Stimulated activated CD4-positive, alpha-beta T cell treated with anti-CD3 and anti-CD28 coated beads, TNF-alpha, amount 100 ng/mL, for 48 hours (primary cell): ENCODE measurements around the gene TLNRD1.

Experiments used
- DNase-seq, 3 donors: peaks; one replicate each; pipeline ENCODE4 v3.0.0-alpha.2; 2020; ENCODE audit warnings: low read depth in 3 of 3

TLNRD1 gene

DNA sequence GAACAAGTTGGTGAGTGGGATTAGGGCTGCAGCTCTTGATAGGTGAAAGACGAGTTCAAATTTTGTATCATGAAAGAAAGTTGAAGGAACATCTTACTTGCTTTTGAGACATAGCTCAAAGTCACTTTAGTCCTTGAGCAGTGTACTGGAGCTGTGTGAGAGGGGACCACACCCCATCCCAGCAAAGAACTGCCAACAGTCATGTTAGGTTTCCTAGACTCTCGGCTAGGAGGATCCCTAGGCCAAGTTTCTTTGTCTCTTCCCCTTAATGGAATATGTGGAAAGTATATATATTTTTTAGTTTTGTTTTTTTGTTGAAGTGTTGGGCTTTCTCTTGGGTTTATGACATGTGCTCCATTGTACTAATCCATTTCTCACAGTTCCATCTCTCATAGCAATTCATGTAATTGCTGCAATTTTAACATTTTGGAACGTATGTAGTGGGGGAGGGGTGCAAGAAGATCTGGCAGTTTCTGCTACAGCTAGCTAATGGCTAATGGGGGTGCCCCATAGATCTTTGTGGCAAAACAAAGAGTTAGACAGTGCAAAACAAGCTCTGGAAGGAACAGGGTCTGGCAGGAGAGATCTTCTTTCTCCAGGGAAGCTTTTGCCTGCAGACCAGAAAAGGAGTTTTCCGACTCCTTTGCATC, 25.1 kb downstream of the TLNRD1 start:
- DNase-seq: no peak

DNA sequence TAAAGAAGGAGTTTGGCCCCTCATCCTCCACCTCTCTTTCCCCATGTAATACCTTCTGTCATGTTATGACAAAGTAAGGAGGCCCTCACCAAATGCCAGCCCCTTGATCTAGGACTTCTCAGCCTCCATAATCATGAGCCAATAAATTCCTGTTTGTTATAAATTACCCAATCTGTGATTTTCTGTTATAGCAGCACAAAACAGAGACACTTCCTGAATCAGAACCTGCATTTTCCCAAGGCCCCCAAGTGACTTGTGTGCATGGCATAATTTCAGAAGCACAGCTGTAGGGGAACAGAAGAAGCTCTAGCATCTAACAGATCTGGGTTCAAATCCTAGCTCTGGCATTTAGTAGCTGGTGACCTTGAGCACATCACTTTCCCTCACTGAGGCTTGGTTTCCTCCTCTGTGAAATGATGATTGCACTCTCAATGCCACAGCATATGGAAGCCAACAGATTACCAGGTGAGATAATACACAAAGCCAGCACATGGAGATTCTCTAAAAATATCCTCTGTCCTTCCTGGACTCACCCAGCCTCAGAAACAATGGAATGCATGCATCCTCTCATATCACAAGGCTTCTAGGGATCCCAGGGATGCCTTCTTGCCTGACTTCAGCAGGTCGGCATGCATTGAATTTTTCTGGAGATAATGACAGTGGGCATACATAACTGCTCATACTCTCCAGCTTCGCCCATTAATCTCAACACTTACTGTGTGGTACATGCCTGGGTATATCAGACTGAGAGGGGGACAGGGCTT, 26.3 kb downstream of the TLNRD1 start:
- DNase-seq: no peak

DNA sequence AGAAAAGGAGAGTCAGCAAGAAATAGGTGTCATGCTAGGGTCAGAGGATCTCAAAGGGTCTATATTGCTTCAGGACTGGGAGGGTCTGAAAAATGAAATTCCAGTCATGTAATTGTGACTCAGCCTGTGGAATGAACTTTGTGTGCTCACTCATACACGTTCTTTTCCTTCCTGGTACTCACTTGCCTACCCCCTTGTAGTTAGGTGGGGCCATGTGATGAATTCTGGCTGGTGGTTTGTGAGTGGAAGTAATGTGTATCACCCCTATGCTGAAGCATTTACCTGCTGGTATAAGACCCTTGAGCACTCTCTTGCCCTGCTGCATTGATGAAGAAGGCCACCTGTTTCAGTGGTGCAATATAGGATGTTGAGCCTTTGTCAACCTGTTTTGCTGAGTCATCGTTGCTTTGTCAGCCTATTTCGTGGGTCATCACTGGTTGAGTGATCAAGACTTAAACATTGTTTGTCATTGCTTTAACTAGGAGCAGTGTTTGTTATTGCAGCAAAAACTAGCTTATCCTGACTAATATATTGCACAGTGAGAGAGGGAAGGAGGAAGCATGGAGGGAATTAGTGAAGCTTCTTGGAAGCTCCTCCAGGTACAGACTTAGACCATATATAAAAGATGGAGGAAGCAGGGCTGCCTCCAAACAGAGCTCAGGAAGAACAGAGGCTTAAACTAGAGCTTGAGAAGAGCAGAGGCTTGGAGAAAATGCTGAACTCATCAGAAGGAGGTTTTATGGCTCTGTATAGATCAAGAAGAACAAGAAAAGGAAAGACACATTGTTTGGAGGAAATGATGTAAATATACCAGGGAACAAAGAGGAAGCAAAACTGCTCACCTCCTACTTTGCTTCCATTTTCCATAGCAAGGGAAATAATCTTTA, 28.9 kb downstream of the TLNRD1 start:
- no peak for DNase-seq

DNA sequence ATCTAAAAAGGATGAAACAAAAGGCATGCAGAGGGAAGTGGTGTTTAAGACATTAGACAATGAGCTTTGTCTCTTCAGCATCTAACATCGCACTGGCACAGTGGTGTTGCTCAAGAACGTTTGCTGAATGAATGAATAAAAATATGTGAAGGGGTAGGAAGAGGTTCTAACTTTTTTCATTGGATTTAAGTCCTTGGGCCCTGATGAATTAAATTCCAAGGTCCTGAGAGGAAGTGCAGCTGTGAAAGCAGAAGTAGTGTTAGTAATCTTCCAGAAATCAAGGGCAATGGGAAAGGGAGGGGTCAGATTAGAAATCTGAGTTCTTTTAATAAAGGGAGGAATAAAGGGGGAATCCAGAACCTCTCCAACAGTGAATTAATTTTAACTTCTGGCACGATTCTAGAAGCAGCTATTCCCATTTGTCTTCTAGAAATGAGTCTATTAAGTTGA, 29.6 kb downstream of the TLNRD1 start:
- DNase-seq: no peak

DNA sequence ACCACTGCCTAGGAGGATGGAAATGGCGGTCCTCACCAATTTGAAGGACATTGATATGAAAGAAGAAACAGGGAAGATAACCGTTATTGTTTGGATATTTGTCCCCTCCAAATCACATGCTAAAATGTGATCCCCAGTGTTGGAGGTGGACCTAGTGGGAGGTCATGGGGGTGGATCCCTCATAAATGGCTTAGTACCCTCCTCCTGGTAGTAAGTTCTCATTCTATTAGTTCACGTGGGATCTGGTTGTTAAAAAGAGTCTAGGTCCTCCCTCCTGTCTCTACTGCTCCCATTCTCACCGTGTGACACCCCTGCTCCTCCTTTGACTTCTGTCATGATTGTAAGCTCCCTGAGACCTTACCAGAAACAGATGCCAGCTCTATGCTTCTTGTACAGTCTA, 30.5 kb downstream of the TLNRD1 start:
- DNase-seq: no peak

DNA sequence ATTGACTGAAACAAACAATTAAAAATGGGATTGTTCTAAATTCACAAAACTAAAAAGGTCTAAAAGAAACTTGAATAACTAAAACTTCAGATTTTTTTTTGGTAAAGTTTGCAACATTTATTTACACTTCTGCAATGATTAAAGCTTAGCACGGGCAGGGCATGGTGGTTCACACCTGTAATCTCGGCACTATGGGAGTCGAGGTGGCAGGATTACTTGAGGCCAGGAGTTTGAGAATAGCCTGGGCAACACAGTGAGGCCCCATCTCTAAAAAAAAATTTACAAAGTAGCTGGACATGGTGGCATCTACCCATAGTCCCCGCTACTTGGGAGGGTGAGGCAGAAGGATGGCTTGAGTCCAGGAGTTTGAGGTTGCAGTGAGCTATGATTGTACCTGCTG, 31.6 kb downstream of the TLNRD1 start:
- no peak for DNase-seq

DNA sequence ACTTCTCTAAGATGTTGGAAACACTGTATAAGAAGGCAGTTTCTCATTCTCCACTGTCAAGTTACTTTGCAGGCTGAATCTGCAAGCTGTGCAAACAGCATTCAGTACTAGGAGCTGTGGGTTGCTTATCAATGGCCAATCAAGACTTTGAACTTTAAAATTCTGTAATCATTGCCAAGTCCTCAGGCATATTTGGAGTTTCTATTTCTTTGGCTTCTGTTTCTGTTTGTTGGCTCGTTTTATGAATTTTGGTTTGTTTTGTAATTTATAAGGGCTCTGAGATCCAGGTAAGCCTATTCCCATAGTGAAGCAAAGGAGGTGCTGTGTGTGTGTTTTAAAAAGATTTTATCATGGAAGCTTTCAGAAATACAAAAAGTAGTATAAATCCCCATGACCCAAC, 32.1 kb downstream of the TLNRD1 start:
- DNase-seq: no peak

DNA sequence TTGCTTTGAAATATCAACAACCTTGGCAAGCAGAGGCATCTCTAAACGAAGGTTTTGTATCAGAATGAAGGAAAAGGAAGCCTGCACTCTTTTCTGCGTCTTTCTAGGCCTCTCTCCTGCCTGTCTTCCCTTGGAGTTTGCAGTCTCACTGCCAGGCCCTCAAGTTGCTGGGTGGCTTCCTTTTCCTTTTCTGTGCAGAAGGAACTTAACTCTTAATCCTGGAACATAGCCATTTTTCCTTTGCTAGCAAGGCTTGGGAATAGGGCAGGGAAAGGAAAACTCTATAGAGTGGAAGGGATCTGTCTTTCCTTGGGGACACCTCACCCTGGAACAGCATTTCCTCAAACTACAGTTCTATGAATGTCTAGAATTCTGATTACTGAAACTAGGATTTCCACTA, 32.8 kb downstream of the TLNRD1 start:
- DNase-seq: no peak

DNA sequence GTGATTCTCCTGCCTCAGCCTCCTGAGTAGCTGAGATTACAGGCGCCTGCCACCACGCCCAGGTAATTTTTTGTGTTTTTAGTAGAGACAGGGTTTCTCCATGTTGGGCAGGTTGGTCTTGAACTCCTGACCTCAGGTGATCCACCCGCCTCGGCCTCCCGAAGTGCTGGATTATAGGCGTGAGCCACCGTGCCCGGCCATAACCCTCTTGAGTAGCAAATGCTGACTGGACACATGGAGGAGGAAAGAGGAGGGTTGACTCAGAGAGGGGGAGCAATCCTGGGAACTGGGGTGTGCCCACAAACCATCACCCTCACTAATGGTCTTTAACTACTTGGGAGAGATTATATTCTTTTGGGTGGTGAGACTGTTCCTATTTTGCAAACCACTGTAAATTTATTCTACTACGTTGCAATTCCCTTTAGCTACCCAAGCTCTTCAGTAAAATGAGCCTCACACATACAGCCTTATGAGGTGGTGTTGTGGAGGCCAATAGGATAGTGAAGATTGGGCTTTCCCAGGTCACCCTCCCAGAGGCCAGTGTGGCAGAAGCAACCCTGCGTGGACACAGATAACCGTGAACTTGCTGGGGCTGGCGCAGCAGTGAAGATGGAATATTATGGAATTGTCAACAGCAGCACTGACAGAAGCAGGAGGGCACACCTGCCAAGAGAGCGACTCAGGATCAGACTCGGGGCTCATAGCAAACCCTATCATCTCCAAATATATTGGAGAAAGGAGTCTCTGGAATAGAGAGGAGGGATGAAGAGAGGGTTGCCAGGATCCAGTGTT, 37.4 kb downstream of the TLNRD1 start:
- DNase-seq: no peak

DNA sequence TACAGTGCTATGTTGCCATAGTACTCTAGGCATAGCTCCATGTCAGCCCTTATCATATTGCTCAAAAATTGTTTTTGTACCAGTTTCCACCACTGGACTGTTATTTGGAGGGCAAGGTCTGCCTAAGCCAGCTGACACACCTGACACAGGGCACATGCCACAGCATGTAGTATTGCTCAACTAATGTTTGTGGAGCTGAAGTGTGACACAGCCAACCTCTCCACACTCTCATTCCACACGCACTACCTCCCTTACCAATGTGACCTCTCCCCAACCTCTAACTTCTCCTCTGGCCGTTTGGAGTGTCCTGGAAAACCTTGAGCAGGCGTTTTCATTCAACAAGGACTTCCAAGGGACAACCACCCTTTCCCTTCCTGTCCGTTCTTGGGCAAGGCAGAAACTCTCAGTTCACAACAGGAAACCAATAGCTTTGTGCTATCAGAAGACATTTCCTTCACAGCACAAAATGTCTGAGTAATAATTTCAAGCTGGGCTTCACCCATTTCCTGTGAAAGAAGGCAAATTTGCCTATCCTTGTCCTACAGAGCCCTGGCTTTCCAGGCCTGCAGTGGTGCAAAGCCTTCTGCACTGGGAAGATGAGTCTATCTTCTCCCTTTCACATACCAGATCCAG, 38.4 kb downstream of the TLNRD1 start:
- DNase-seq: no peak

DNA sequence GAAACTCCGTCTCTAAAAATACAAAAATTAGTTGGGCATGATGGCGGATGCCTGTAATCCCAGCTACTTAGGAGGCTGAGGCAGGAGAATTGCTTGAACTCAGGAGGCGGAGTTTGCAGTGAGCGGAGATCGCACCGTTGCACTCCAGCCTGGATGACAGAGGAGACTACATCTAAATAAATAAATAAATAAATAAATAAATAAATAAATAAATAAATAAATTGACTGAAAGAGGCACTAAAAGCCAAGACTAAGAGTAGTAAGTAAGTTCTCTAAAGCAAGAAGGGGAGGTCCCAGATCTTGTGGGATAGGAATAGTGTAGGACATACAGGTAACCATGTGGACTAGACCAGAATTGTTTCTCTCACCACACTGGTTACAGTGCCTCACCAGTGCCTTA, 40.0 kb downstream of the TLNRD1 start:
- no peak for DNase-seq

DNA sequence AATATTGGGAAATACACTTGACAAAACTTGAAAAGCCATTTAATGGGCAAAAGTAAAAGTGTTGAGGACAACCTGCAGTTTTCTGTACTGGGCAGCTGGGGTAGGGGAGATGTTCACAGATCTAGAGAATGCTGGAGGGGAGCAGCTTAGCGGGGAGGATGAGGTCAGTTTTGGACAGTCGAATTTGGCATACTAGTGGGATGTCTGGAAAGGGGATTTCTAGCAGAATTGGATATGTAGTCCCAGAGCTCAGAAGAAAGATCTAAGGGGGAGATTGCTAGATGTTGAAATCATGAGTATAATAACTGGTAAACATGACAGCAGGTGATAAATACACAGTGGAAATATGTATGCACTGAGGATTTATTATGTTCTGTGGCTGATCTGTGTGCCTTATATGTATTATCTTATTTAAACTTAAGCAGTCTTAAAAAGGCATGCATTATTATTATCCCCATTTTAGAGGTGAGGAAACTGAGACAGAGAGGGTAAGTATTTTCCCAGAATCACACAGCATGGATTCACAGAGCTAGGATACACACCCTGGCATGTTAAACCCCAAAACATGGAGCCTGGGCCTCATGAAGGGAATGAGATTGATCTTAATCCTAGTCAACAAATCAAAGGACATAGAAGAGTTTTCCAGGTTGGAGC, 42.7 kb downstream of the TLNRD1 start:
- DNase-seq: no peak

DNA sequence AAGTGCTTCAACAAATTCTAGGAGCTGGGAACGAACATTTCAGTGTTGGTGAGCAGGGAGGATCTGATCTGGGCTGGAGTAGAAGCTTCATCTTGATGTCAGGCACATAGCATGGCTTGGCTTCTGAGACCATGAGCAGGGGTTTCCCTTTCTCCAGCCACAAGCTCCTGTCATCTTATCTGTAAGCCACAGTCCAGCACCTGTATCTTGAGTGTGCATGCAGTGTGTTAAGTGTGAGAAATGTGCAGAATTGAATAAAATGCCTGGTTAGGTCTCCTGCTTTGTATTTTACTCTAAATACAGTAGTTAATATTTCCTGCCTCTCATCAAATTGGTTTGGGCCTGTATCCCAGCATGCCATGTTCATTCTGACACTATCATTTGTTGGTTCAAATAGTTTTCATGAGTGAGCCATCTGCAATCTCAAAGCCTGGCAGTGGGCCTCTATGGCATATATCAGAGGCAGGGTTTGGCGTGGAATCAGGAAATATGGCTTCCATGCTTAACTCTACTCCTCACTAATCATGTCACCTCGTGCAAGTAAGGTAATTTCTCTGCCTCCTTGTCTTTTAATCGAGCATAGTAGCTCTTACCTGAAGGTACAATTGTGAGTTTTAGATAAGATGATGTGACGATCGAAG, 43.3 kb downstream of the TLNRD1 start:
- no peak for DNase-seq

DNA sequence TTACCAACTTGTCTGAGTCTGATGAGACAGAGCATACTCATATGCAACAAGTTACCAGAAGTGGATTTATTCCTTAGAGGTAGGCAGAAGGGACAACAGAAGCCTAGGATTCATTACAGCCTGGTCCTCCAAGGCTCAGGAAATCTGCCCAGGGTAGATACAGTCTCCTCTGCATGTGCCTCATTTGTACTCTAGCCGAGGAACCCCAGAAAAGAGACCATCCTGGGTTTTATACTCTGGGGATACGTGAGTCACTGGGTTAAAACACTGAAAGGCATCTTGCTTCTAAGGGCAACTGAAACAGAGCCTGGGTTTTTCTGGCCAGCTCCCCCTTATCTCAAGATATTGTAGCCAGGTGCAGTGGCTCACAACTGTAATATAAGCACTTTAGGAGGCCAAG, 45.6 kb downstream of the TLNRD1 start:
- no peak for DNase-seq

DNA sequence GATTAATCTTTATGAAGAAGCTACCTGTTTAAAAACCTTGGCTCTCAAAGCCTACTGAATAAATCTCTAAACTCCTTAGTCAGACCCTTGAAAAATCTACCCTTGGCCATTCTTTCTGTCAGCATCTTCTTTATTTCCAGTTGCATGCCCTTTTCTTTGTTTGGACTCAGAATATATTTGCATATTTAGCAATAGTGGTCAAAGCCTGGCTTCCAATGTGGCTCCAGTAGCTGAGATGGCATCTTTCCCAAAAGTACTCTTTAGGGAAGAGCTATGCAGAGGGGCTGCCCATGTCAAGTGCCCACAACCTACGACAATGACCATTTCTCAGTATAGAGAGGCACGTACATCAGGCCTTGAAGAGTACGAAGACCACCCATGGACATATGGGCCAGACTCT, 47.2 kb downstream of the TLNRD1 start:
- no peak for DNase-seq

DNA sequence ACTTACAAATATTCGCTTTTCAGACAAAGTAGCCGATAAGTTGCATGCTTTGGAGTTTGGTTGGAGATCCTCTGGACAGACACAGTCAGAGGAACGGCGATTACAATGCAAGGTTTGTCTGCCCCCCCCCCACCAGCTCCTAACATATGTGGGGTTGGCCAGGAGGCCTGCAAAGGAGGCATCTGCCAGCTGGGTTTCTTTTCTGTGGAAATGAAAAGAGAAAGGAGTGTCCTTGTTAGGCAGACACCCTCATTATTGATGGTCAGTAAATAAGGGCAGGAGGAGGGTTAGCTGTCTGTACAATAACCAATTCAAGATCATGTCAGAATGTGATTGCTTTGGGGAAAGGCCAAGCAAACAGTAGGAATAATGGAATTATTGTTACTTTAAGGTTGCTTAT, 49.1 kb downstream of the TLNRD1 start:
- no peak for DNase-seq

DNA sequence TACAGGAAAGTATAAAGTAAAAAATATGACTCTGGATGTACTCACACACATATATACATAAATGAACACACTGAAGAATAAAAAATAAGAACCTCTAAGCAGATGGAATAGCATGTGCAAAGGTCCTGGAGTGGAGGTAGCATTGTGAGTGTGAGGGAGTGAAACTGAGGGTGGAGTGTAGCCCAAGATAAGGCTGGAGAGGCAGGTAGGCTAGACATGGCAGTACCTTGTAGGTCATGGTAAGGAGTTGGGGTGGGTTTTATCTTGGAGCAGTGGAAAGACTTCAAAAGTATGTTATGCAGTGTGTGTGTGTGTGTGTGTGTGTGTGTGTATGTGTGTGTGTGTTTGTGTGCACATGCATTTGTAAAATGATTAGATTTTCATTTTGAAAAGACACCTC, 49.5 kb downstream of the TLNRD1 start:
- no peak for DNase-seq

DNA sequence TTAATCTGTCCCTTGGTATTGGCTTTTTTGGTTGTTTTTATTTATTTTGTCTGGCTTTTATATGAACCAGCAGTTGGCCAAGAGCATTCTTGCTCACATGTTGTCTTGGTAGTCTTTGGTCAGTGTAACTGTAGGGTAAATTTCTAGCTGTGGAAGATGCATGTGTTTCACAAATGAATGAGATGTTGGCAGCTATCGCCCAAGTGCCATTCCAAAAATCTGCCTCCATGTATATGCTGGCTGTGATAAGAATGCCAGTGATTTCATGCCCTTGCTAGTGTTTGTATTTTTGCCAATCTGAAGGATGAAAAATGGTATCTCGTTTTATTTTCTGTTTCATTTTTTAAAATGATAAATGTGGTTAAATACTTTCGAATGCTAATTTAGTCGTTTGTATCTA, 50.1 kb downstream of the TLNRD1 start:
- no peak for DNase-seq

DNA sequence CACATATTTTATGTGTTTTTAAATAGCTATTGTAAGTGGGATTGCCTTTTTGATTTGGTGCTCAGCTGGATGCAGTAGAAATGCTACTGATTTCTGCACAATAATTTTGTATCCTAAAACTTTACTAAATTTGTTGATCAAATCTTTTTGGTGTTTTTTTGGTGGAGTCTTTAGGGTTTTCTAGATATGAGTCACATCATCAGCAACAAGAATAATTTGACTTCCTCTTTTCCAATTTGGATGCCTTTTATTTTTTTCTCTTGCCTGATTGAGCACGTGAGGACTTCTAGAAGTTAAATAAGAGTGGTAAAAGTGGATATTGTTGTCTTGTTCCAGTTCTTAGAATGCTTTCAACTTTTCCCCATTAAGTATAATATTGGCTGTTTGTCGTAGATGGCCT, 51.3 kb downstream of the TLNRD1 start:
- DNase-seq: no peak

DNA sequence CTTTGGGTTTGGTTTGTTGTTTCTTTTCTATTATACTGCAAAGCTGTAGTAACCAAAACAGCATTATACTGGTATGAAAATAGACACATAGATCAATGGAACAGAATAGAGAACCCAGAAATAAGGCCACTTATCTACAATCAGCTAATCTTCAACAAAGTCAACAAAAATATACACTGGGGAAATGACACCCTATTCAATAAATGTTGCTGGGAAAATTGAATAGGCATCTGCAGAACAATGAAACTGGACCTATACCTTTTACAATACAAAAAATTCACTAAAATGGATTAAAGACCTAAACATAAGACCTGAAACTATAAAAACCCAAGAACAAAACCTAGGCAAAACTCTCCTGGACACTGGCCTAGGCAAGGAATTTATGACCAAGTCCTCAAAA, 52.9 kb downstream of the TLNRD1 start:
- no peak for DNase-seq
